K562 (cell line): ENCODE results near the gene CMTR1. TPM values are rescaled to one million over a fixed set of nuclear protein-coding genes. Genes with fewer than 3 reads are reported as not detected.
A peak's percentile ranks its signal among the peaks of the same experiment; 100 is the strongest.

Experiments
- ATAC-seq: fragments of 200-7000 bp; cut with Tn5 transposase; 3 replicates; pipeline ENCODE4 v1.9.1; 2020; ENCODE audit warnings: moderate library complexity
- BruUV-seq: library from RNA; stranded (reverse); fragments of 400-500 nt; replicated peaks from 2 replicates; lab custom pipeline; 2021; lab: Mats Ljungman, UMichigan
- CTCF ChIA-PET: fragments of 300-600 bp; formaldehyde crosslinking; extraction: SDS; loops from one replicate; lab custom pipeline; 2021; ENCODE audit warnings: low intra/inter-chr PET ratio; lab: Yijun Ruan, JAX
- POLR2A ChIA-PET: fragments of 300-600, 350-650 bp; sonication (Branson Sonifier 250); formaldehyde crosslinking; extraction: SDS; loops from one replicate; lab custom pipeline; 2021; ENCODE audit warnings: antibody characterized with exemption, inconsistent platforms; lab: Yijun Ruan, JAX
- DNase-seq, 4 experiments: peaks; one replicate each; pipeline versions ENCODE4 v3.0.0 to v3.0.0-alpha.2; 2011 to 2018; ENCODE audit warnings: low spot score in 3 of 4, mixed read lengths in 3 of 4; ENCODE audit errors: extremely low read depth in 1 of 4
- FAIRE-seq: peaks from 2 replicates; lab custom pipeline; 2011; peaks lifted over from hg19 to GRCh38; lab: Jason Lieb, UNC
- H2AFZ ChIP-seq: 2 replicates; pipeline ENCODE4 v1.6.0; 2011; ENCODE audit warnings: low read depth, low read length, control low read depth, inconsistent platforms
- H3K27ac ChIP-seq: fragments of 200-600 bp; 3 replicates; pipeline ENCODE4 v1.8.0; 2011; ENCODE audit warnings: low read depth, mild to moderate bottlenecking, control low read depth, inconsistent platforms, low read length, moderate library complexity, mixed read lengths; ENCODE audit errors: extremely low read depth
- H3K27me3 ChIP-seq, 2 experiments: fragments of 300-600 bp in 1 of 2; 2 replicates in 1 of 2; 3 replicates in 1 of 2; pipeline versions ENCODE4 v1.6.0 to v1.8.0; 2011; ENCODE audit warnings: inconsistent platforms in 2 of 2, low read length in 2 of 2, mild to moderate bottlenecking in 1 of 2, mixed read lengths in 1 of 2, moderate library complexity in 1 of 2; ENCODE audit not compliant: control insufficient read depth in 2 of 2, insufficient read depth in 2 of 2
- H3K36me3 ChIP-seq: fragments of 300-600 bp; 3 replicates; pipeline ENCODE4 v1.8.0; 2011; ENCODE audit warnings: mild to moderate bottlenecking, low read length, inconsistent platforms; ENCODE audit not compliant: control insufficient read depth, insufficient read depth
- H3K4me1 ChIP-seq, 2 experiments: fragments of 200-600 bp in 1 of 2; replicated peaks in 1 of 2; 2 replicates in 1 of 2; 3 replicates in 1 of 2; pipeline versions ENCODE4 v1.5.1 to v1.8.0; 2011; ENCODE audit warnings: inconsistent platforms in 2 of 2, low read length in 2 of 2, mild to moderate bottlenecking in 1 of 2, mixed read lengths in 1 of 2, moderate library complexity in 1 of 2; ENCODE audit not compliant: control insufficient read depth in 2 of 2, insufficient read depth in 2 of 2
- H3K4me2 ChIP-seq: 2 replicates; pipeline ENCODE4 v1.6.1; 2011; ENCODE audit warnings: low read length, control low read depth, inconsistent platforms, mixed read lengths; ENCODE audit not compliant: insufficient read depth
- H3K4me3 ChIP-seq: fragments of 200-600 bp; sonication (generic), shearing (Covaris generic); 2 replicates; pipeline ENCODE4 v1.5.1; 2016; ENCODE audit warnings: control low read depth, inconsistent platforms
- H3K79me2 ChIP-seq: fragments of 200-600 bp; 3 replicates; pipeline ENCODE4 v1.8.0; 2011; ENCODE audit warnings: low read length, inconsistent platforms; ENCODE audit not compliant: control insufficient read depth, insufficient read depth
- H3K9ac ChIP-seq, 2 experiments: 2 replicates each; pipeline versions ENCODE4 v1.6.0 to v1.6.1; 2011; ENCODE audit warnings: low read depth in 2 of 2, low read length in 2 of 2, control low read depth in 1 of 2, inconsistent platforms in 1 of 2, mild to moderate bottlenecking in 1 of 2, mixed read lengths in 1 of 2; ENCODE audit not compliant: insufficient read depth in 1 of 2
- H3K9me1 ChIP-seq: one replicate; pipeline ENCODE4 v1.6.0; 2011; ENCODE audit warnings: inconsistent platforms, mild to moderate bottlenecking, low read length, moderate library complexity; ENCODE audit not compliant: control insufficient read depth, insufficient read depth
- H3K9me3 ChIP-seq: replicated peaks from 2 replicates; pipeline ENCODE4 v1.5.1; 2011; ENCODE audit warnings: low read depth, low read length, inconsistent platforms; ENCODE audit not compliant: control insufficient read depth, insufficient read depth
- H4K20me1 ChIP-seq: replicated peaks from 2 replicates; pipeline ENCODE4 v1.6.1; 2011; ENCODE audit warnings: low read length, inconsistent platforms, mixed read lengths; ENCODE audit not compliant: control insufficient read depth, insufficient read depth
- CEBPB ChIP-seq: fragments of 450-650 bp; IDR thresholded peaks from 2 replicates; pipeline ENCODE4 v1.6.1; 2016; ENCODE audit warnings: missing genetic modification characterization, missing compliant biosample characterization
- CEBPG ChIP-seq, 3 experiments: fragments of 200-800 bp in 1 of 3; sonication (Bioruptor generic) in 1 of 3; sonication (generic) in 1 of 3; formaldehyde crosslinking in 1 of 3; IDR thresholded peaks in 2 of 3; conservative IDR thresholded peaks in 1 of 3; 2 replicates each; pipeline versions ENCODE4 v1.6.1 to v1.8.0; 2016 to 2022; ENCODE audit warnings: missing compliant biosample characterization in 2 of 3, missing genetic modification characterization in 2 of 3, mild to moderate bottlenecking in 1 of 3, missing genetic modification reagents in 1 of 3
- DMBX1 ChIP-seq: fragments of 250-450 bp; sonication (Bioruptor Pico); IDR thresholded peaks from 2 replicates; pipeline ENCODE4 v1.8.0; 2022; ENCODE audit warnings: inconsistent platforms, mild to moderate bottlenecking, moderate library complexity, borderline replicate concordance
- ELF1 ChIP-seq: fragments of 200-800 bp; sonication (Bioruptor generic); IDR thresholded peaks from 2 replicates; pipeline ENCODE4 v1.6.1; 2016; ENCODE audit warnings: missing genetic modification characterization, missing compliant biosample characterization
- MCM2 ChIP-seq: fragments of 450-650 bp; IDR thresholded peaks from 2 replicates; pipeline ENCODE4 v1.6.1; 2017; ENCODE audit warnings: low read depth, mild to moderate bottlenecking
- TEAD2 ChIP-seq: fragments of 450-650 bp; IDR thresholded peaks from 2 replicates; pipeline ENCODE4 v1.6.1; 2016; ENCODE audit warnings: missing genetic modification characterization, control low read depth, missing compliant biosample characterization
- ZNF551 ChIP-seq: fragments of 250-450 bp; sonication (Bioruptor Pico); IDR thresholded peaks from 2 replicates; pipeline ENCODE4 v1.5.0; 2021; ENCODE audit warnings: mild to moderate bottlenecking, moderate library complexity
- WGBS: fragments of 100-300 bp; shearing (Covaris generic); methylation state at CpG from one replicate; pipeline ENCODE4 v1.1.6; 2016; ENCODE audit warnings: low coverage, mixed read lengths; ENCODE audit not compliant: insufficient coverage; ENCODE audit errors: missing lambda C conversion rate; 5-methylcytosine and 5-hydroxymethylcytosine counted together
- in situ Hi-C: fragments of 300-500 bp; cut with MboI; formaldehyde crosslinking; loops from 4 replicates; pipeline ENCODE4 v1.15.0; 2018; ENCODE audit warnings: inconsistent platforms, mixed read lengths
- intact Hi-C: fragments of 100-400 bp; cut with micrococcal nuclease; formaldehyde crosslinking; loops from 2 replicates; pipeline ENCODE4 v1.14.2; 2022
- polyA plus RNA-seq, 8 experiments: library from polyadenylated mRNA; depleted of rRNA in 4 of 8; stranded (reverse) in 5 of 8; unstranded in 3 of 8; fragments of >200 nt; fragmentation: Nextera tagmentation in 2 of 8; fragmentation: Illumina TruSeq in 1 of 8; extraction: Ambion mirVana in 2 of 8; extraction: Trizol in 1 of 8; gene quantifications; 2 replicates each; pipeline versions ENCODE4 v1.2.1 to v1.2.3, GENCODE V29; 2011 to 2014; ENCODE audit warnings: inconsistent platforms in 1 of 8, missing spikeins in 1 of 8
- total RNA-seq, 7 experiments: library from RNA; depleted of rRNA in 6 of 7; stranded (reverse); fragments of >200 nt in 6 of 7; fragmentation: Illumina TruSeq in 2 of 7; extraction: Trizol in 2 of 7; gene quantifications; 2 replicates each; pipeline versions ENCODE4 v1.2.1 to v1.2.3, GENCODE V29; 2011 to 2021; ENCODE audit warnings: low replicate concordance in 1 of 7
- TF ChIP-seq, protein P1 (sequence below): fragments of 450-650 bp; IDR thresholded peaks from 2 replicates; pipeline ENCODE4 v1.6.1; 2016
- TF ChIP-seq, protein P2 (sequence below): IDR thresholded peaks from 2 replicates; pipeline ENCODE4 v1.6.1; 2011; ENCODE audit warnings: borderline replicate concordance, low read depth, mild to moderate bottlenecking, moderate library complexity, low read length; ENCODE audit not compliant: insufficient read depth, poor library complexity, severe bottlenecking
- TF ChIP-seq, protein P3 (sequence below), 2 experiments: IDR thresholded peaks in 1 of 2; conservative IDR thresholded peaks in 1 of 2; 2 replicates each; pipeline ENCODE4 v1.6.1; 2016; ENCODE audit warnings: low read depth in 2 of 2, mild to moderate bottlenecking in 1 of 2, missing compliant biosample characterization in 1 of 2, missing genetic modification characterization in 1 of 2, moderate library complexity in 1 of 2
- TF ChIP-seq, protein P4 (sequence below): fragments of 250-450 bp; sonication (Bioruptor Pico); IDR thresholded peaks from 2 replicates; pipeline ENCODE4 v1.4.0; 2020

CMTR1 gene
- total and polyA plus RNA-seq, 9 of the 15 experiments (the other 6 are each of a cell fraction or from before 2014, with no cell fraction given), result 2.9 to 63.5 (median 49.5) TPM

DNA sequence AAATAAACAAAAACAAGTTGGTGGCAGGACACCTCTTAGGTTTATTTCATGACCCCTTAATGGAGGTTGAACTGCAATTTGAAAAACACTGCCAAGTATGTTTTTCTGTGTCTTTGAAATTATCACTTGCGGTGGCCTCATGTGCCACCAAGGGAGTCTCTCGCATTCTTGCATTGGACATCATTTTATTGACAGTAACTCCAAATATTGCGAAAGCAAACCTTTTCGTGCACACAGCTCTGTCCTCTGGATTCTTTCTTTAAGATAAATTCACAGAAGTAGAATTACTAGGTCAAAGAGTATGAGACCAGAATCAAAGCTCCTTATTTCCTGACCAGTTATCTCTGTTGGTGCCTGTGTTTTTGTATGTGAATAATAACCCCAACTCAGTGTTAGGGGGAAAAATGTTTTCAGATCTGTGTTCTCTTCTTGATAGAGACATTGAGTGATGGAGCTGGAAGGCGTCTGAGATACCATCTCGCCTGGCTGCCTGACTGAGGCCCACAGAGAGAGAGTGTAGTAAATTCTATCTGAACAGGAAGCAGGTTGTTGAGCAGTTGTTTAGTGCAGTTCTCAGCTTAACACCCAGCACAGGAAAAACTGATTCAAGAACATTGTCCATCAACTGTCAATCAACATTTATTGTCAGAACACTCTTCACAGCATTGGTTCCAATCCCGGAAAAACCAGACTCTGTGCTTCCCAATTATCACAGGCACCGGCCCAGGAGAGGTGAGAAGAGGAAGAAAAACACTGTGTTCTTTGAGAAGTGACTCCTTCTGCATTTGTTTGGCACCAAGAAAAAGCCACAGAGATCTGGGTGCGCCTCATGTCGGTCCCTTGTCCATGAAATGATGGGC is 68.8 kb downstream of the CMTR1 start:
- no peak overlapping the region for H3K4me3 ChIP-seq
- no peaks in the 10 kb centered on the region; the same call in 1 of the 2 replicates for H3K9me3 ChIP-seq
- H3K4me2 ChIP-seq, result no peak overlapping the region
- H3K9me1 ChIP-seq, result no peaks in the 10 kb centered on the region
- H2AFZ ChIP-seq, result peak overlapping the region; percentile 60
- no peak for FAIRE-seq
- H3K27me3 ChIP-seq, result peaks cover 0 to 4% of the 10 kb centered on the region in 2 experiments; a peak in 1 of 5 replicates
- no peak overlapping the region; a peak in 1 of 4 replicates for H3K9ac ChIP-seq
- H3K79me2 ChIP-seq, result peaks cover 4% of the 10 kb centered on the region; the same call in 1 of the 3 replicates
- in situ Hi-C loops (no loop called here), intact Hi-C loops (no loop called here)
- ChIA-PET POLR2A (interaction anchor here (1.2 to 1.5 kb wide), 3 partner anchors 10 to 42 kb away, joined by 3 read pairs; no protein-coding TSS in a partner anchor), CTCF (interaction anchor here (0.5 kb wide), 1 partner anchor 23 kb away, joined by 5 read pairs; no protein-coding TSS in a partner anchor)
- peak in 1 of 4 experiments; percentile 29 for DNase-seq
- WGBS, result 37% methylated on average over 10 of the region's 10 CpGs
- no peaks in the 10 kb centered on the region for H3K36me3 ChIP-seq
- ATAC-seq, result no peak
- H3K4me1 ChIP-seq, result peaks cover 6 to 21% of the 10 kb centered on the region in 2 experiments; a peak in 3 of 5 replicates
- no peak overlapping the region for H3K27ac ChIP-seq
- BruUV-seq, result no TSS peak
- H4K20me1 ChIP-seq, result no peaks in the 10 kb centered on the region
- TF ChIP-seq, protein P1, sequence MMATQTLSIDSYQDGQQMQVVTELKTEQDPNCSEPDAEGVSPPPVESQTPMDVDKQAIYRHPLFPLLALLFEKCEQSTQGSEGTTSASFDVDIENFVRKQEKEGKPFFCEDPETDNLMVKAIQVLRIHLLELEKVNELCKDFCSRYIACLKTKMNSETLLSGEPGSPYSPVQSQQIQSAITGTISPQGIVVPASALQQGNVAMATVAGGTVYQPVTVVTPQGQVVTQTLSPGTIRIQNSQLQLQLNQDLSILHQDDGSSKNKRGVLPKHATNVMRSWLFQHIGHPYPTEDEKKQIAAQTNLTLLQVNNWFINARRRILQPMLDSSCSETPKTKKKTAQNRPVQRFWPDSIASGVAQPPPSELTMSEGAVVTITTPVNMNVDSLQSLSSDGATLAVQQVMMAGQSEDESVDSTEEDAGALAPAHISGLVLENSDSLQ, result peak; percentile 70; the same call in 1 of the 2 replicates
- peak; percentile 48; the same call in 1 of the 2 replicates for TF ChIP-seq ELF1 (tag)
- no peak for TF ChIP-seq DMBX1
- TF ChIP-seq CEBPG (CRISPR knock-in tag; IDR thresholded peaks at IDR 0.05), result no peak
- peak in 1 of 2 experiments; percentile 40; a peak in 1 of 4 replicates for TF ChIP-seq CEBPG (tag; conservative IDR thresholded peaks at IDR 0.05 in 1 of 2, IDR thresholded peaks at IDR 0.05 in 1 of 2)
- TF ChIP-seq, protein P2, sequence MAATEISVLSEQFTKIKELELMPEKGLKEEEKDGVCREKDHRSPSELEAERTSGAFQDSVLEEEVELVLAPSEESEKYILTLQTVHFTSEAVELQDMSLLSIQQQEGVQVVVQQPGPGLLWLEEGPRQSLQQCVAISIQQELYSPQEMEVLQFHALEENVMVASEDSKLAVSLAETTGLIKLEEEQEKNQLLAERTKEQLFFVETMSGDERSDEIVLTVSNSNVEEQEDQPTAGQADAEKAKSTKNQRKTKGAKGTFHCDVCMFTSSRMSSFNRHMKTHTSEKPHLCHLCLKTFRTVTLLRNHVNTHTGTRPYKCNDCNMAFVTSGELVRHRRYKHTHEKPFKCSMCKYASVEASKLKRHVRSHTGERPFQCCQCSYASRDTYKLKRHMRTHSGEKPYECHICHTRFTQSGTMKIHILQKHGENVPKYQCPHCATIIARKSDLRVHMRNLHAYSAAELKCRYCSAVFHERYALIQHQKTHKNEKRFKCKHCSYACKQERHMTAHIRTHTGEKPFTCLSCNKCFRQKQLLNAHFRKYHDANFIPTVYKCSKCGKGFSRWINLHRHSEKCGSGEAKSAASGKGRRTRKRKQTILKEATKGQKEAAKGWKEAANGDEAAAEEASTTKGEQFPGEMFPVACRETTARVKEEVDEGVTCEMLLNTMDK, result no peak
- no peak for TF ChIP-seq TEAD2 (tag)
- no peak for TF ChIP-seq MCM2
- TF ChIP-seq, protein P3, sequence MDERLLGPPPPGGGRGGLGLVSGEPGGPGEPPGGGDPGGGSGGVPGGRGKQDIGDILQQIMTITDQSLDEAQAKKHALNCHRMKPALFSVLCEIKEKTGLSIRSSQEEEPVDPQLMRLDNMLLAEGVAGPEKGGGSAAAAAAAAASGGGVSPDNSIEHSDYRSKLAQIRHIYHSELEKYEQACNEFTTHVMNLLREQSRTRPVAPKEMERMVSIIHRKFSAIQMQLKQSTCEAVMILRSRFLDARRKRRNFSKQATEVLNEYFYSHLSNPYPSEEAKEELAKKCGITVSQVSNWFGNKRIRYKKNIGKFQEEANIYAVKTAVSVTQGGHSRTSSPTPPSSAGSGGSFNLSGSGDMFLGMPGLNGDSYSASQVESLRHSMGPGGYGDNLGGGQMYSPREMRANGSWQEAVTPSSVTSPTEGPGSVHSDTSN (CRISPR knock-in tag; IDR thresholded peaks at IDR 0.05; ENCODE audit: low read depth), result no peak
- TF ChIP-seq, protein P3 (tag; conservative IDR thresholded peaks at IDR 0.05; ENCODE audit: low read depth), result peak; percentile 87
- no peak for TF ChIP-seq ZNF551 (CRISPR knock-in tag)
- TF ChIP-seq, protein P4, sequence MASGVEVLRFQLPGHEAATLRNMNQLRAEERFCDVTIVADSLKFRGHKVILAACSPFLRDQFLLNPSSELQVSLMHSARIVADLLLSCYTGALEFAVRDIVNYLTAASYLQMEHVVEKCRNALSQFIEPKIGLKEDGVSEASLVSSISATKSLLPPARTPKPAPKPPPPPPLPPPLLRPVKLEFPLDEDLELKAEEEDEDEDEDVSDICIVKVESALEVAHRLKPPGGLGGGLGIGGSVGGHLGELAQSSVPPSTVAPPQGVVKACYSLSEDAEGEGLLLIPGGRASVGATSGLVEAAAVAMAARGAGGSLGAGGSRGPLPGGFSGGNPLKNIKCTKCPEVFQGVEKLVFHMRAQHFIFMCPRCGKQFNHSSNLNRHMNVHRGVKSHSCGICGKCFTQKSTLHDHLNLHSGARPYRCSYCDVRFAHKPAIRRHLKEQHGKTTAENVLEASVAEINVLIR (CRISPR knock-in tag), result no peak
- peak; percentile 77 for TF ChIP-seq CEBPB
